ENCODE data around the gene HTRA1.

GRCh38 chr10:122492999-122493481 is 31.7 kb downstream of the HTRA1 start:
- TF ChIP-seq CTCF (IDR thresholded peaks at IDR 0.05; ENCODE audit: poor library complexity, severe bottlenecking) (no peak), POLR2AphosphoS5 (IDR thresholded peaks at IDR 0.05) (no peak), EZH2 (IDR thresholded peaks at IDR 0.05; ENCODE audit: borderline replicate concordance, insufficient read depth, low read length, poor library complexity, severe bottlenecking) (no peak), SMC3 (conservative IDR thresholded peaks at IDR 0.05; ENCODE audit: poor library complexity) (no peak)
